Heart left ventricle (tissue), 16 donors: Measurements from ENCODE around the gene ATP2B1. TPM values are rescaled to one million over a fixed set of nuclear protein-coding genes. Genes with fewer than 3 reads are reported as not detected.
A peak's percentile ranks its signal among the peaks of the same experiment; 100 is the strongest.

Experiments used
- ATAC-seq, 4 donors: fragments of 200-7000 bp; cut with Tn5 transposase; one replicate each; pipeline ENCODE4 v1.9.1; 2020 to 2022; ENCODE audit warnings: moderate library complexity in 4 of 4, mild to moderate bottlenecking in 3 of 4, moderate number of reproducible peaks in 1 of 4
- DNase-seq, 5 donors: peaks; one replicate each; pipeline ENCODE4 v3.0.0-alpha.2; 2020
- H3K27ac ChIP-seq, 12 donors: fragments of 200-600 bp; sonication (generic) in 4 of 12; one replicate each; pipeline versions ENCODE4 v1.5.0 to v1.8.0; 2016 to 2022; ENCODE audit warnings: mild to moderate bottlenecking in 2 of 12
- H3K27me3 ChIP-seq, 9 donors: fragments of 200-600 bp; sonication (generic) in 2 of 9; one replicate each; pipeline versions ENCODE4 v1.5.1 to v1.8.0; 2016 to 2022; ENCODE audit warnings: mild to moderate bottlenecking in 3 of 9
- H3K36me3 ChIP-seq, 9 donors: fragments of 200-600 bp; sonication (generic) in 2 of 9; one replicate each; pipeline versions ENCODE4 v1.5.0 to v1.8.0; 2018 to 2022; ENCODE audit warnings: mild to moderate bottlenecking in 2 of 9
- H3K4me1 ChIP-seq, 12 donors: fragments of 200-600 bp; sonication (generic) in 4 of 12; one replicate each; pipeline versions ENCODE4 v1.5.0 to v1.8.0; 2016 to 2022; ENCODE audit warnings: mild to moderate bottlenecking in 3 of 12
- H3K4me3 ChIP-seq, 12 donors: fragments of 200-600 bp; sonication (generic) in 4 of 12; one replicate each; pipeline versions ENCODE4 v1.5.0 to v1.8.0; 2017 to 2022; ENCODE audit warnings: mild to moderate bottlenecking in 9 of 12, moderate library complexity in 4 of 12
- H3K9me3 ChIP-seq, 12 donors: fragments of 200-600 bp; sonication (generic) in 4 of 12; one replicate each; pipeline versions ENCODE4 v1.5.0 to v1.8.0; 2016 to 2022; ENCODE audit warnings: mild to moderate bottlenecking in 1 of 12
- CTCF ChIP-seq, 12 donors: fragments of 200-600 bp; sonication (generic) in 4 of 12; IDR thresholded peaks; one replicate each; pipeline versions ENCODE4 v1.5.0 to v1.8.0; 2018 to 2022; ENCODE audit warnings: antibody characterized with exemption in 12 of 12, mild to moderate bottlenecking in 5 of 12
- POLR2A ChIP-seq, 2 donors: fragments of 450-650 bp; IDR thresholded peaks; one replicate each; pipeline ENCODE4 v1.6.1; 2017; ENCODE audit warnings: antibody characterized with exemption in 2 of 2, mild to moderate bottlenecking in 2 of 2, moderate library complexity in 2 of 2
- WGBS, 4 donors: extraction: QIAGEN DNeasy Blood & Tissue Kit in 2 of 4; methylation state at CpG; one replicate each; pipeline versions ENCODE4 v1.1.5 to v1.1.7; 2013 to 2018; 5-methylcytosine and 5-hydroxymethylcytosine counted together
- intact Hi-C, 10 donors: fragments of 100-400 bp; cut with DNase I; formaldehyde crosslinking; loops; one replicate each; pipeline versions ENCODE4 v1.11.1 to v1.14.2; 2022
- polyA plus RNA-seq, 2 donors: library from polyadenylated mRNA; stranded (reverse); fragments of 200-250 nt; gene quantifications; one replicate each; pipeline ENCODE4 v1.2.3, GENCODE V29; 2013
- total RNA-seq, 9 donors: library from RNA; depleted of rRNA in 2 of 9; stranded (reverse); fragments of >200 nt in 2 of 9; fragmentation: NEBNext Ultra II Directional in 3 of 9; extraction: Animal tissue kit (Norgen Biotek cat#: 25700) in 3 of 9; gene quantifications; one replicate each; pipeline versions ENCODE4 v1.1.0 to v1.2.4, GENCODE V29; 2016 to 2023
- donor health status: ischemic (EF 13 %, LVEDD 7.1; RV severe dilation, severe dysfunction).
- donor health status: healthy with polysubstance abuse.
- donor health status: DM: no; HTN: yes; CAD: no.
- donor health status: DM: no; HTN: no; CAD: no.
- donor health status: ischemic (EF 25% LVEDD 6.9; RV normal size, moderate dysfunction).
- donor health status: ischemic (EF 25% LVEDD 5.7; RV mildly dilated, moderate dysfunction).
- donor health status: healthy.
- donor health status: DM: yes; HTN: yes; CAD: no.
- donor health status: ischemic (EF 35%, LVEDD 5.7; RV mildly dilated, moderate dysfunction).
- donor health status: nonischemic (EF 11% LVEDD 7.7; RV severe dilation, severe dysfunction).
- donor health status: DM: yes; HTN: yes; CAD: no.
- donor health status: PGD.
- donor health status: ischemic (EF 29% LVEDD 5.4; RV normal size, mild dysfunction).
- donor health status: nonischemic (EF 23%, LVEDD 6.1; RV moderate dilation, normal function).

The ATP2B1 gene
- total and polyA plus RNA-seq, 11 donors: 3.3 to 34.9 (median 18.5) TPM

GRCh38 chr12:89709157-89709994 lies 738 bp upstream of the ATP2B1 start:
- Histone ChIP-seq H3K4me1 (peaks cover 0 to 31% (median 9%) of the 10 kb centered on the region in 12 donors), H3K27me3 (no peaks in the 10 kb centered on the region), H3K9me3 (peaks cover 0 to 4% (median 0%) of the 10 kb centered on the region in 12 donors), H3K36me3 (no peaks in the 10 kb centered on the region), H3K4me3 (peak overlapping the region; percentile 81 to 95 (median 92)), H3K27ac (peak overlapping the region; percentile 96 to 99 (median 98))
- TF ChIP-seq POLR2A (IDR thresholded peaks at IDR 0.05) (peak; percentile 81 to 94), CTCF (IDR thresholded peaks at IDR 0.05) (peak in 3 of 12 donors; percentile 11 to 26 (median 14))
- 0 to 1% (median 0%) methylated on average over 29 to 103 of the region's 103 CpGs for WGBS, 4 donors
- DNase-seq (peak; percentile 99 to 100 (median 99)), ATAC-seq (peak; percentile 93 to 97 (median 96))
- intact Hi-C loops: loop anchor here in 6 of 10 donors (5.0 to 10.0 kb wide), 4 partner anchors 47 to 165 kb away; no protein-coding TSS in a partner anchor

DNA sequence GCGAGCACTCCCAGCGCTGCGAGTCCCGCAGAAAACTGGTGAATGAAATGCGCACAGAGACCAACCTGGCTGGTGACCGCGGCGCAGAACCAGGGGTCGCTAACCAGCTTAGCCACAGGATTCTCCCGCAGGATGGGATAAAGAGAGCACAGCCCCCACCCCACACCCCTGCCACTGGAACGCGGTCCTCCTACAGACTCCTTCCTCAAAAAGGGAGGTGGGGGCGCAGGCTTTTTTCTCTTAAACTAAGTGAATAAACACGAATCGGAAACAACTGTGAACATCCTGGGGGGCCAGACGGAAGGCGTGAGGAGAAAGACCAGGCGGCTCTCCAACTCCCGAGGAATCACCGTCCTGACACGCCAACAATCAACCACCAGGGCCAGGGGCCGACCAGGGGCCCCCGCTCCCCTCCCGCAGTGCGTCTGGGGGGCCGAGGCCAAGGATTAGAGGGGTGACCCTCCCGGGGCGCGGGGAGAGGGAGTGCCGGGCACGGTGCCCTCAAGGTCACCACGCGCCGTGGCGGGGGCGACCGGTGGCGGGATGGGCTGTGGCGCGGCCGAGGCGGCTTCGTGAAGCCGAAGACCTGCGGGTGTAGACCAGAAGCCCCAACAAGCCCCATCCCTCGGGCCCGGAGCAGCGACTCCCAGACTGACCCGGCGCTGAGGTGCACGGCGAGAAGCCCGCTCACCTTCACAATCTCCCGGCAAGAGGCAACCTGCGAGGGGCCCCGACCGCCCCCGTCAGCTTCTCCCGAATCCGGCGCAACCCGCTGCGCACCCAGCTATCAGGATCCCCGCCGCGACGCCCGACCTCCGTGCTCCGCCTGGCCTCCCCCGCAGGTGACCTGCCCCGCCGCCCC lies 704 bp downstream of the ATP2B1 start:
- Histone ChIP-seq H3K4me3 (peak overlapping the region; percentile 81 to 95 (median 92)), H3K27me3 (no peaks in the 10 kb centered on the region), H3K4me1 (peaks cover 0 to 44% (median 11%) of the 10 kb centered on the region in 12 donors), H3K36me3 (no peaks in the 10 kb centered on the region), H3K27ac (peak overlapping the region; percentile 96 to 99 (median 98)), H3K9me3 (no peaks in the 10 kb centered on the region)
- ATAC-seq (no peak), DNase-seq (peak; percentile 42 to 77 (median 42))
- intact Hi-C loops: loop anchor here in 6 of 10 donors (5.0 to 10.0 kb wide), 4 partner anchors 46 to 163 kb away; no protein-coding TSS in a partner anchor
- peak in 1 of 12 donors; percentile 7 for TF ChIP-seq CTCF (IDR thresholded peaks at IDR 0.05)
- TF ChIP-seq POLR2A (IDR thresholded peaks at IDR 0.05): no peak
- 1 to 3% (median 2%) methylated on average over 21 to 73 of the region's 73 CpGs for WGBS, 4 donors

GRCh38 chr12:89706986-89707702 lies 1.5 kb downstream of the ATP2B1 start:
- Histone ChIP-seq H3K27ac (peak overlapping the region in 6 of 12 donors; percentile 27 to 99 (median 98)), H3K9me3 (no peaks in the 10 kb centered on the region), H3K36me3 (no peaks in the 10 kb centered on the region), H3K4me3 (peak overlapping the region; percentile 81 to 95 (median 92)), H3K27me3 (no peaks in the 10 kb centered on the region), H3K4me1 (peaks cover 0 to 44% (median 11%) of the 10 kb centered on the region in 12 donors)
- WGBS, 4 donors: 24 to 25% (median 25%) methylated on average over 17 of the region's 17 CpGs
- TF ChIP-seq POLR2A (IDR thresholded peaks at IDR 0.05) (no peak), CTCF (IDR thresholded peaks at IDR 0.05) (no peak)
- ATAC-seq (no peak), DNase-seq (peak in 3 of 5 donors; percentile 15 to 35 (median 31))
- intact Hi-C loops: loop anchor here in 6 of 10 donors (5.0 to 10.0 kb wide), 4 partner anchors 45 to 162 kb away; no protein-coding TSS in a partner anchor
